HEK293T (cell line): ENCODE measurements around the gene COBLL1.

Experiments used
- BHLHE40 ChIP-seq: fragments of 450-650 bp; IDR thresholded peaks from 2 replicates; pipeline ENCODE4 v1.6.1; 2016; ENCODE audit warnings: mild to moderate bottlenecking, moderate library complexity, borderline replicate concordance
- LEF1 ChIP-seq: fragments of 450-650 bp; IDR thresholded peaks from 2 replicates; pipeline ENCODE4 v1.6.1; 2017; ENCODE audit warnings: mild to moderate bottlenecking, borderline replicate concordance
- SP1 ChIP-seq: fragments of 450-650 bp; IDR thresholded peaks from 2 replicates; pipeline ENCODE4 v1.6.1; 2017

GRCh38 chr2:164737612-164738081, 104.0 kb downstream of the COBLL1 start:
- TF ChIP-seq BHLHE40 (no peak), SP1 (no peak), LEF1 (no peak)
